GM12865 (cell line): ENCODE results near the gene NUP93.
"Not testable (repeated sequence)": the region's sequence is repeated elsewhere in the genome, so short reads cannot be mapped to it uniquely, and the experiment has no call there.

Source experiments
- DNase-seq: peaks from one replicate; pipeline ENCODE4 v3.0.0; 2010; ENCODE audit warnings: low read depth
- H3K4me3 ChIP-seq: 2 replicates; pipeline ENCODE4 v1.5.1; 2011; ENCODE audit warnings: mild to moderate bottlenecking, low read depth, low read length, control low read depth
- TF ChIP-seq, protein P1 (sequence below): IDR thresholded peaks from 2 replicates; pipeline ENCODE4 v1.5.1; 2011; ENCODE audit warnings: low read length, control low read depth, low read depth, inconsistent platforms; ENCODE audit not compliant: insufficient read depth; ENCODE audit errors: missing control alignments

NUP93 gene

DNA sequence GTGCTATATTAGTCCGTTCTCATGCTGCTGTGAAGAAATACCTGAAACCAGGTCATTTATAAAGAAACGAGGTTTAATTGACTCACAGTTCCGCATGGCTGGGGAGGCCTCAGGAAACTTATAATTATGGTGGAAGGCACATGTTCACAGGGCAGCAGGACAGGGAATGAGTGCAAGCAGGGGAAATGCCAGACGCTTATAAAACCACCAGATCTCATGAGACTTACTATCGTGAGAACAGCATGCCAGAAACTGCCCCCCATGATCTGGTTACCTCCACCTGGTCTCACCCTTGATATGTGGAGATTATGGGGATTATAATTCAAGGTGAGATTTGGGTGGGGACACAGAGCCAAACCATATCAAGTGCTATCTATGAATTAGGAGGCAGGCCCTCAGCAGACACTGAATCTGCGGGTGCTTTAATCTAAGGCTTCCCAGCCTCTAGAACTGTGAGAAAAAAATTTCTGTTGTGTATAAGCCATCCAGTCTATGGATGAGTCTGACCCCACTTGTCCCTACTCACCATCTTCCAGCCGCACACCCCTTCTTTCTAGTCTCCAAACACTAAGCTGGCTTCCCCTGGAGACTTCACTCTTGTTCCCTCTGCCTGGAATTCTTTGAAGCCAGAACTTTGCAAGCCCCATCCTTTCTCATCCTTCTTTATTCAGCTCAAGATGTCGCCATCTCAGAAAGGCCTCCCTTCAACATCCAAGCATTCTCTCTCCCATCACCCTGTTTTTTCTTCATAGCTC is 772 bp upstream of the NUP93 start:
- TF ChIP-seq, protein P1, sequence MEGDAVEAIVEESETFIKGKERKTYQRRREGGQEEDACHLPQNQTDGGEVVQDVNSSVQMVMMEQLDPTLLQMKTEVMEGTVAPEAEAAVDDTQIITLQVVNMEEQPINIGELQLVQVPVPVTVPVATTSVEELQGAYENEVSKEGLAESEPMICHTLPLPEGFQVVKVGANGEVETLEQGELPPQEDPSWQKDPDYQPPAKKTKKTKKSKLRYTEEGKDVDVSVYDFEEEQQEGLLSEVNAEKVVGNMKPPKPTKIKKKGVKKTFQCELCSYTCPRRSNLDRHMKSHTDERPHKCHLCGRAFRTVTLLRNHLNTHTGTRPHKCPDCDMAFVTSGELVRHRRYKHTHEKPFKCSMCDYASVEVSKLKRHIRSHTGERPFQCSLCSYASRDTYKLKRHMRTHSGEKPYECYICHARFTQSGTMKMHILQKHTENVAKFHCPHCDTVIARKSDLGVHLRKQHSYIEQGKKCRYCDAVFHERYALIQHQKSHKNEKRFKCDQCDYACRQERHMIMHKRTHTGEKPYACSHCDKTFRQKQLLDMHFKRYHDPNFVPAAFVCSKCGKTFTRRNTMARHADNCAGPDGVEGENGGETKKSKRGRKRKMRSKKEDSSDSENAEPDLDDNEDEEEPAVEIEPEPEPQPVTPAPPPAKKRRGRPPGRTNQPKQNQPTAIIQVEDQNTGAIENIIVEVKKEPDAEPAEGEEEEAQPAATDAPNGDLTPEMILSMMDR: no peak
- peak; percentile 26 for DNase-seq
- peak overlapping the region; percentile 87 for H3K4me3 ChIP-seq

DNA sequence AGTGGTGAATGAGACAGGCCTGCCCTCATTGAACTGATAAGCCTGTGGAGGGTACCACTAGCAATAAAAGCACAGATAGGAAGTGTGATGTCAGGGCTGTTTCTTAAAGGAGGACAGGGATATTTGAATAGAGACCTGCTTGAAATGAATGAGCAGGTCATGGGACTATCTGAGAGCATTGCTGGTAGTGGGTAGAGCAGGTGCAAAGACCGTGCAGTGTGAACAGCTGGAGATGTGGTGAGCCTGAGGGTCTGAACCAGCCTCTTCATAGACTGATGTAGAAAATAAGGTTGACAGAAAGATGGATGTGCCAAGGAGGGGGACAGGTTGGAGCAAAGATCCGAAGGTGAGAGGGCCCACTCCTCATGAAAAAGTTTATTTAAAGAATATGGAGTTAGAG is 2.4 kb downstream of the NUP93 start:
- H3K4me3 ChIP-seq: no peak overlapping the region
- TF ChIP-seq, protein P1: no peak
- peak; percentile 62 for DNase-seq

DNA sequence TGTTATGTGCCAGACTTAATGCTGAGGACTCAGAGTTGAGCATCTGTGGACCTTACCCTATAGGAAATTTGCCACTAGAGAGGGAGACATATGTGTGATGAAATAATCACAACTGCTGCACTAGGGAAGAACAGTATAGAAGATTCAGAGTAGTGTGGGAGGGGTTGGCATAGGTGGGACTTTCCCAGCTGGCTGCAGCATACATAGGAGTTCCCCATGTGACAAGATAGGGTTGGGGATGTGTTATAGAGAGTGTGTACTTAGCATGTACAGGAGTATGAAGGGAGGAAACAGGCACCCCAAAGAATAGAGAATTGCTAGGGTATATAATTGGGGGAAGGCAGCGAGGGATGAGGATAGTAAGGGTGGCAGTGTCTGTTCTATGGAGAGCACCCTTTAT is 2.9 kb downstream of the NUP93 start:
- peak; percentile 52 for DNase-seq

DNA sequence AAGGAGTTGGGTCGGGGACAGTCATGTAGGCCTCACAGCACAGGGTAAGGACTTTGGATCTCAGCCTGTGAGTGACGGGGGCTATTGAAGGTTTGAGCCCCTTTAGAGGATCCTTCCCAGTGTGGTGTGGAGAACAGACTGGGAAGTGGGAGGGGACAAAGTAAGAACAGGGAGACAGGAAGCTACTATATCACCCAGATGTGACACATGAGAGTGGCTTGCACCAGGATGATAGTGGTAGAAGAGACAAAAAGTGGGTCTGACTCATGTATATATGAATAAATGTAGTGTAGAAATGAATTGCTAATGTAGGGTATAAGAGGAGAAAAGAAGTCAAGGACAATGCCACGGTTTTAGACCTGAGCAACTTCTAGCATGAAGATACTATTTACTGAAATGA is 4.5 kb downstream of the NUP93 start:
- TF ChIP-seq, protein P1: no peak
- no peak for DNase-seq
- no peak overlapping the region for H3K4me3 ChIP-seq

More for the DNA sequence above, 2.9 kb downstream of the NUP93 start:
- no peak overlapping the region for H3K4me3 ChIP-seq
- TF ChIP-seq, protein P1: no peak

DNA sequence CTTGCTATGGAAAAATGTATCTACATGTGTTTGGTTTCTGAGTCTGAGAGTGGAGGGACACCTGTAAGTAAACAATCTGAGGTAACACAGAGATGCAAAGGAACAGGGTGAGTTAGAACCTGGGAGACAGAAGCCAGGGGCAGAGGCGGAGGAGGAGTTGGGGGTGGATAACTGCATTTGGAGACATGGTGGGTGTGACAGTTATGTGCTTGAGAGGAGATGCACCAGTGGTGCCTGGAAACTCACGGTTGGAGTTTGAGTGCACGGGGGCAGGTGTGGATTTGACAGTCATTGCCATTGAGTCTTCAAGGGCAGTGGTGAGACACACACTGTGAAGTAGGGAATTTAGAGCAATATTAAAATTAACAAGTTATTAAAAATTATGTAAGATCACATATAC is 6.5 kb downstream of the NUP93 start:
- TF ChIP-seq, protein P1: no peak
- H3K4me3 ChIP-seq: no peak overlapping the region
- no peak for DNase-seq

DNA sequence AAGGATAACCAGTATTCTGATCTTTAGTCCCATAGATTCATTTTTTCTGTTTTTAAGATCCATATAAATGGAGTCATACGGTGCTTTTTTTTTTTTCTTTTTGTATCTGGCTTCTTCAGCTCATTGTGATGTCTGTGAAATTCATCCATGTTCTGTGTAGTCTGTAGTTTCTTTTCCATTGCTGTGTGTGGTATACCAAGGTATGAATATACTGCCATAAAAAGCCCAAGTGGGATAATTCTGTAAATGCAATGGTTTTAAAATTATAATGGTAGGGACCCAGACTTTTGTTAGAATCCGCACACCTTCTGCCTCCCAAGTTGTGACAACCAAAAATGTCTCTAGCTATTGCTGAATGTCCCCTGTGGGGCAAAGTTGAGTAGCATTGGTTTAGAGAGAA is 7.6 kb downstream of the NUP93 start:
- no peak for DNase-seq
- TF ChIP-seq, protein P1: no peak

DNA sequence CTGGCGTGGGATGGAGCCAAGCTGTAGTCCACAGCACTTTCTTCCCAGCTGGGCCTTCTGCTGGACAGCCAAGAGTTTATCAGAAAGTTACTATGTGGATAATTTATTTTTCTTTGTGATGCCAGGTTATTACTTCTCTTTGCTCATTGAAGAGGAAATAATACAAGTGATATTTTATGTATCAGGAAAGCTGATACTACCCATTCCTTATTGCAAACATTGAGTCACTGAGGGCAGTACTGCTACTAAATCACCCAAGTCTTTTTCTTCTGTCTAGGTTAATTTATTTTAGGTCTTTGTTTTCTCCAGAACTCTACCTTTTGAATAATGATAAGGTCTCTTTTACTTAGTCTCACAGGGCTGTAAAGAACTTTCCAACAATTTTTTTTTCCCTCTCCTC is 8.3 kb downstream of the NUP93 start:
- no peak overlapping the region for H3K4me3 ChIP-seq
- no peak for DNase-seq
- TF ChIP-seq, protein P1: no peak

More for the DNA sequence above, 7.6 kb downstream of the NUP93 start:
- H3K4me3 ChIP-seq: no peak overlapping the region

DNA sequence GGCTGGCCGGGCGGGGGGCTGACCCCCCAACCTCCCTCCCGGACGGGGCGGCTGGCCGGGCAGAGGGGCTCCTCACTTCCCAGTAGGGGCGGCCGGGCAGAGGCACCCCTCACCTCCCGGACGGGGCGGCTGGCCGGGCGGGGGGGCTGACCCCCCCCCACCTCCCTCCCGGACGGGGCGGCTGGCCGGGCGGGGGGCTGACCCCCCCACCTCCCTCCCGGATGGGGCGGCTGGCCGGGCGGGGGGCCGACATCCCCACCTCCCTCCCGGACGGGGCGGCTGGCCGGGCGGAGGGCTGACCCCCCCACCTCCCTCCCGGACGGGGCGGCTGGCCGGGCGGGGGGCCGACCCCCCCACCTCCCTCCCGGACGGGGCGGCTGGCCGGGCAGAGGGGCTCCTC is 9.4 kb downstream of the NUP93 start:
- H3K4me3 ChIP-seq, DNase-seq: not testable (repeated sequence)
